GM23248 (cell line): ENCODE measurements around the gene SPINT2.

Experiments
- EZH2 ChIP-seq: fragments of 200-600 bp; sonication (generic); IDR thresholded peaks from 2 replicates; pipeline ENCODE4 v1.6.1; 2018; ENCODE audit warnings: antibody characterized with exemption, mild to moderate bottlenecking; ENCODE audit not compliant: insufficient read depth, poor library complexity, severe bottlenecking
- EZH2phosphoT487 ChIP-seq: fragments of 200-600 bp; sonication (generic); IDR thresholded peaks from 2 replicates; pipeline ENCODE4 v1.6.1; 2018; ENCODE audit warnings: antibody characterized with exemption, moderate library complexity, mild to moderate bottlenecking, low read depth; ENCODE audit not compliant: insufficient read depth

- TF ChIP-seq EZH2 (no peak), EZH2phosphoT487 (no peak)
Observed at GRCh38 chr19:38247126-38247525, 17.2 kb upstream of the SPINT2 start.
